Liver (tissue), 9 donors: ENCODE results near the gene TPRG1L. TPM values are rescaled to one million over a fixed set of nuclear protein-coding genes. Genes with fewer than 3 reads are reported as not detected.

Experiments
- DNase-seq: peaks from one replicate; pipeline ENCODE4 v3.0.0-alpha.2; 2017; ENCODE audit warnings: low spot score
- H3K27ac ChIP-seq, 2 donors: one replicate each; pipeline ENCODE4 v1.7.0; 2013; ENCODE audit warnings: inconsistent platforms in 2 of 2, low read length in 2 of 2, control low read depth in 1 of 2, low read depth in 1 of 2, mild to moderate bottlenecking in 1 of 2
- H3K27me3 ChIP-seq, 4 donors: one replicate each; pipeline versions ENCODE4 v1.6.1 to v1.7.0; 2013; ENCODE audit warnings: low read length in 3 of 4, inconsistent platforms in 1 of 4, mild to moderate bottlenecking in 1 of 4, moderate library complexity in 1 of 4; ENCODE audit not compliant: control insufficient read depth in 4 of 4, insufficient read depth in 4 of 4
- H3K36me3 ChIP-seq, 4 donors: one replicate each; pipeline versions ENCODE4 v1.6.1 to v1.7.0; 2013; ENCODE audit warnings: low read length in 3 of 4, mild to moderate bottlenecking in 3 of 4, low read depth in 1 of 4, moderate library complexity in 1 of 4; ENCODE audit not compliant: control insufficient read depth in 4 of 4, insufficient read depth in 3 of 4
- H3K4me1 ChIP-seq, 4 donors: one replicate each; pipeline versions ENCODE4 v1.6.1 to v1.7.0; 2013; ENCODE audit warnings: low read length in 3 of 4, mild to moderate bottlenecking in 3 of 4, moderate library complexity in 1 of 4; ENCODE audit not compliant: control insufficient read depth in 4 of 4, insufficient read depth in 4 of 4
- H3K4me3 ChIP-seq, 3 donors: one replicate each; pipeline versions ENCODE4 v1.6.1 to v1.7.0; 2013; ENCODE audit warnings: low read length in 3 of 3, control low read depth in 1 of 3, low read depth in 1 of 3, mild to moderate bottlenecking in 1 of 3
- H3K9ac ChIP-seq, 2 donors: one replicate each; pipeline ENCODE4 v1.7.0; 2013; ENCODE audit warnings: low read length in 2 of 2, mild to moderate bottlenecking in 2 of 2, moderate library complexity in 2 of 2, control low read depth in 1 of 2, low read depth in 1 of 2
- H3K9me3 ChIP-seq, 4 donors: one replicate each; pipeline versions ENCODE4 v1.6.1 to v1.7.0; 2013; ENCODE audit warnings: low read length in 3 of 4; ENCODE audit not compliant: control insufficient read depth in 4 of 4
- EGR1 ChIP-seq, 2 donors: IDR thresholded peaks; 2 replicates each; pipeline ENCODE4 v1.6.1; 2016 to 2018; ENCODE audit warnings: antibody characterized with exemption in 2 of 2, low read depth in 2 of 2
- FOXA1 ChIP-seq: IDR thresholded peaks from 2 replicates; pipeline ENCODE4 v1.6.1; 2016; ENCODE audit warnings: antibody characterized with exemption
- FOXA2 ChIP-seq: IDR thresholded peaks from 2 replicates; pipeline ENCODE4 v1.6.1; 2016; ENCODE audit warnings: antibody characterized with exemption
- GABPA ChIP-seq, 2 donors: IDR thresholded peaks in 1 of 2; conservative IDR thresholded peaks in 1 of 2; 2 replicates each; pipeline ENCODE4 v1.6.1; 2016; ENCODE audit warnings: antibody characterized with exemption in 2 of 2, mild to moderate bottlenecking in 1 of 2, moderate library complexity in 1 of 2
- HNF4A ChIP-seq, 2 donors: conservative IDR thresholded peaks; 2 replicates each; pipeline ENCODE4 v1.6.1; 2016; ENCODE audit warnings: antibody characterized with exemption in 2 of 2, mild to moderate bottlenecking in 2 of 2
- HNF4G ChIP-seq: IDR thresholded peaks from 2 replicates; pipeline ENCODE4 v1.6.1; 2016; ENCODE audit warnings: antibody characterized with exemption
- JUND ChIP-seq, 2 donors: IDR thresholded peaks; 2 replicates each; pipeline ENCODE4 v1.6.1; 2016; ENCODE audit warnings: antibody characterized with exemption in 2 of 2
- NR2F2 ChIP-seq: IDR thresholded peaks from 2 replicates; pipeline ENCODE4 v1.6.1; 2016; ENCODE audit warnings: antibody characterized with exemption
- RAD21 ChIP-seq, 2 donors: IDR thresholded peaks; 2 replicates each; pipeline ENCODE4 v1.6.1; 2016; ENCODE audit warnings: antibody characterized with exemption in 2 of 2, mild to moderate bottlenecking in 2 of 2
- RXRA ChIP-seq, 2 donors: IDR thresholded peaks; 2 replicates each; pipeline ENCODE4 v1.6.1; 2017 to 2018; ENCODE audit warnings: antibody characterized with exemption in 2 of 2, mild to moderate bottlenecking in 1 of 2
- SP1 ChIP-seq: IDR thresholded peaks from 2 replicates; pipeline ENCODE4 v1.6.1; 2018; ENCODE audit warnings: antibody characterized with exemption, mild to moderate bottlenecking
- TAF1 ChIP-seq: conservative IDR thresholded peaks from 2 replicates; pipeline ENCODE4 v1.6.1; 2016; ENCODE audit warnings: antibody characterized with exemption, mild to moderate bottlenecking
- YY1 ChIP-seq: IDR thresholded peaks from 2 replicates; pipeline ENCODE4 v1.6.1; 2016; ENCODE audit warnings: antibody characterized with exemption, mild to moderate bottlenecking
- WGBS: extraction: QIAGEN DNeasy Blood & Tissue Kit; methylation state at CpG from one replicate; pipeline ENCODE4 v1.1.7; 2013; 5-methylcytosine and 5-hydroxymethylcytosine counted together
- polyA plus RNA-seq, 2 donors: library from polyadenylated mRNA; stranded (reverse) in 1 of 2; unstranded in 1 of 2; fragments of 200-250 nt in 1 of 2; fragments of >200 nt in 1 of 2; fragmentation: Nextera tagmentation in 1 of 2; extraction: Ambion mirVana in 1 of 2; gene quantifications; one replicate each; pipeline versions ENCODE4 v1.2.1 to v1.2.3, GENCODE V29; 2013 to 2015
- total RNA-seq, 2 donors: library from RNA; depleted of rRNA; stranded (reverse); fragments of >200 nt; gene quantifications; one replicate each; pipeline ENCODE4 v1.2.3, GENCODE V29; 2014
- TF ChIP-seq, protein P1 (sequence below): IDR thresholded peaks from 2 replicates; pipeline ENCODE4 v1.6.1; 2016; ENCODE audit warnings: antibody characterized with exemption
- TF ChIP-seq, protein P2 (sequence below): IDR thresholded peaks from 2 replicates; pipeline ENCODE4 v1.6.1; 2016; ENCODE audit warnings: antibody characterized with exemption, mild to moderate bottlenecking
- TF ChIP-seq, protein P3 (sequence below): IDR thresholded peaks from 2 replicates; pipeline ENCODE4 v1.6.1; 2016; ENCODE audit warnings: antibody characterized with exemption
- TF ChIP-seq, protein P4 (sequence below): fragments of 150-350 bp; IDR thresholded peaks from 2 replicates; pipeline ENCODE4 v1.5.1; 2017; ENCODE audit warnings: improper control_type of control experiment, low read depth, low read length; ENCODE audit not compliant: missing input control
- TF ChIP-seq, protein P5 (sequence below): IDR thresholded peaks from 2 replicates; pipeline ENCODE4 v1.6.1; 2016; ENCODE audit warnings: antibody characterized with exemption
- donor health status: healthy.
- donor health status: healthy.
- donor health status: healthy.
- donor health status: healthy.
- donor health status: healthy.

The TPRG1L gene
- total and polyA plus RNA-seq, 4 donors: 29.3 to 51.0 (median 43.9) TPM

DNA sequence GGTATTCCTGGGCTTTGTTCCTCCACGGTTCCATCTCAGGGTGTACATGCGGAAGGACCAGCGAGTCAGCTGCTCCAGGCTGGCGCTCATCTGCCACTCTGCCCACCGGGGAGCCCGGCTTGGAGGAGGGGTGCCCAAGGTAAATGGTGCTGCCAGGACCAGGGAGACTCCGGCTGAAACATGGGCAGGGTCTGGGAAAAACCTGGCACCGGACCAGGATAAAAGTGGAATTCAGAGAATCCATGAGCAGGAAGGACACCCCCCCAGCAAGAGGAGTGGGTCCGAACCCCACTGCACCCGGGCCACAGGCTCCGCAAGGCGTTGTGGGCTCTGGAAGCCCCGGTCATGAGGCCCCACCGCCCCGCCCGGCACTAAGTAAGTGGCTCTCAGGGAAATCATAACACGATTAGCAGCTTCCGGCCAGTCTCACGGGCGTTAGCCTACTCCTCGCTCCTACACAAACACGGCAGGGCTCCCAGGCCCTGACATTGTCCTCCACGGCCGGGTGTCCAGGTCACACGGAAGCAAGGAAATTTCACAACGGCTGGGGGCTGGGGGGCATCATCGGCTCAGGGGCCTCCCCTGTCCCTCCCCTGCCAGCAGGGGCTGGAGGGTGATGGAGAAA lies 34.6 kb upstream of the TPRG1L start (continued):
- no peak for TF ChIP-seq NR2F2
- TF ChIP-seq, protein P1, sequence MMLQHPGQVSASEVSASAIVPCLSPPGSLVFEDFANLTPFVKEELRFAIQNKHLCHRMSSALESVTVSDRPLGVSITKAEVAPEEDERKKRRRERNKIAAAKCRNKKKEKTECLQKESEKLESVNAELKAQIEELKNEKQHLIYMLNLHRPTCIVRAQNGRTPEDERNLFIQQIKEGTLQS: no peak

DNA sequence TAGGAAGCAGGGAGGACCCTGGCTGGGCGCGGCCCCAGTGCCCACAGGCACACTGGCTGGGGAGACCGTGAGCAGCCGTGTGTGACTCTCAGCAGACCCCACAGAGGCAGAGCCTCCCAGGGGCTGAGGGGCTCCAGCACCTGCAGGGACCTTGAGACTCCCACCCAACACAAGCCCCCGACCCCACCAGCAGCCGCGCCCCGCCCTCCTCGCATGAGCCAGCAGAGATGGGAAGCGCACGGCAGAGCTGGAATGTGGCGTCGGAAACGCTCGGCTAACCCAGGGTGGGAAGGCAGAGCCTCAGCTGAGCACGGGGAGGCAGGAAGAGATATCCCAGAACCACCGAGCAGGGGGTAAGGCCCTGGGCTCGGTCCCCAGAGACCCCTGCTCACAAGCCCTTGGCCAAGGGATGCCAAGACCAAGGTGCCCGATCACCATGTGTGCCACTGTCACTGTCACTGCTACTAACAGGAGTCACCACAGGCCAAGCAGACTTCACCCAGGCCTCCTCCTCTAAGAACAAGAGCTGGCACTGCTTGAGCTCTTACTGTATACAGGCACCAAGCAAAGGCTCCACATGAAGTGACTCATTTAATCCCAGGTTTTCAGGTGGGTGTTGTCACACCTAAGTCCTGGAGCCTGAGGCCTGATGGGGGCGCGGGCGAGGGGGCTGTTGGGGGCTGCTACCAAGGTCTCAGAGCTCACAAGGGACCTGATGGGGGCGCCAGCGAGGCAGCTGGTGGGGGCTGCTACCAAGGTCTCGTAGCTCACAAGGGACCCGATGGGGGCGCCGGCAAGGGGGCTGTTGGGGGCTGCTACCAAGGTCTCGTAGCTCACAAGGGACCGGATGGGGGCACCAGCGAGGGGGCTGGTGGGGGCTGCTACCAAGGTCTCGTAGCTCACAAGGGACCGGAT lies 33.6 kb upstream of the TPRG1L start:
- no peaks in the 10 kb centered on the region for H3K27me3 ChIP-seq
- TF ChIP-seq RAD21 (IDR thresholded peaks at IDR 0.05) (no peak), FOXA1 (no peak), FOXA2 (no peak), SP1 (no peak), HNF4G (no peak), JUND (IDR thresholded peaks at IDR 0.05) (no peak), RXRA (IDR thresholded peaks at IDR 0.05) (no peak), NR2F2 (no peak), GABPA (IDR thresholded peaks at IDR 0.05 in 1 of 2, conservative IDR thresholded peaks at IDR 0.05 in 1 of 2) (no peak), EGR1 (IDR thresholded peaks at IDR 0.05; ENCODE audit: low read depth in 2 of 2) (no peak), TAF1 (no peak), YY1 (no peak), HNF4A (conservative IDR thresholded peaks at IDR 0.05) (no peak)
- TF ChIP-seq, protein P2, sequence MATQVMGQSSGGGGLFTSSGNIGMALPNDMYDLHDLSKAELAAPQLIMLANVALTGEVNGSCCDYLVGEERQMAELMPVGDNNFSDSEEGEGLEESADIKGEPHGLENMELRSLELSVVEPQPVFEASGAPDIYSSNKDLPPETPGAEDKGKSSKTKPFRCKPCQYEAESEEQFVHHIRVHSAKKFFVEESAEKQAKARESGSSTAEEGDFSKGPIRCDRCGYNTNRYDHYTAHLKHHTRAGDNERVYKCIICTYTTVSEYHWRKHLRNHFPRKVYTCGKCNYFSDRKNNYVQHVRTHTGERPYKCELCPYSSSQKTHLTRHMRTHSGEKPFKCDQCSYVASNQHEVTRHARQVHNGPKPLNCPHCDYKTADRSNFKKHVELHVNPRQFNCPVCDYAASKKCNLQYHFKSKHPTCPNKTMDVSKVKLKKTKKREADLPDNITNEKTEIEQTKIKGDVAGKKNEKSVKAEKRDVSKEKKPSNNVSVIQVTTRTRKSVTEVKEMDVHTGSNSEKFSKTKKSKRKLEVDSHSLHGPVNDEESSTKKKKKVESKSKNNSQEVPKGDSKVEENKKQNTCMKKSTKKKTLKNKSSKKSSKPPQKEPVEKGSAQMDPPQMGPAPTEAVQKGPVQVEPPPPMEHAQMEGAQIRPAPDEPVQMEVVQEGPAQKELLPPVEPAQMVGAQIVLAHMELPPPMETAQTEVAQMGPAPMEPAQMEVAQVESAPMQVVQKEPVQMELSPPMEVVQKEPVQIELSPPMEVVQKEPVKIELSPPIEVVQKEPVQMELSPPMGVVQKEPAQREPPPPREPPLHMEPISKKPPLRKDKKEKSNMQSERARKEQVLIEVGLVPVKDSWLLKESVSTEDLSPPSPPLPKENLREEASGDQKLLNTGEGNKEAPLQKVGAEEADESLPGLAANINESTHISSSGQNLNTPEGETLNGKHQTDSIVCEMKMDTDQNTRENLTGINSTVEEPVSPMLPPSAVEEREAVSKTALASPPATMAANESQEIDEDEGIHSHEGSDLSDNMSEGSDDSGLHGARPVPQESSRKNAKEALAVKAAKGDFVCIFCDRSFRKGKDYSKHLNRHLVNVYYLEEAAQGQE: no peak
- TF ChIP-seq, protein P3, sequence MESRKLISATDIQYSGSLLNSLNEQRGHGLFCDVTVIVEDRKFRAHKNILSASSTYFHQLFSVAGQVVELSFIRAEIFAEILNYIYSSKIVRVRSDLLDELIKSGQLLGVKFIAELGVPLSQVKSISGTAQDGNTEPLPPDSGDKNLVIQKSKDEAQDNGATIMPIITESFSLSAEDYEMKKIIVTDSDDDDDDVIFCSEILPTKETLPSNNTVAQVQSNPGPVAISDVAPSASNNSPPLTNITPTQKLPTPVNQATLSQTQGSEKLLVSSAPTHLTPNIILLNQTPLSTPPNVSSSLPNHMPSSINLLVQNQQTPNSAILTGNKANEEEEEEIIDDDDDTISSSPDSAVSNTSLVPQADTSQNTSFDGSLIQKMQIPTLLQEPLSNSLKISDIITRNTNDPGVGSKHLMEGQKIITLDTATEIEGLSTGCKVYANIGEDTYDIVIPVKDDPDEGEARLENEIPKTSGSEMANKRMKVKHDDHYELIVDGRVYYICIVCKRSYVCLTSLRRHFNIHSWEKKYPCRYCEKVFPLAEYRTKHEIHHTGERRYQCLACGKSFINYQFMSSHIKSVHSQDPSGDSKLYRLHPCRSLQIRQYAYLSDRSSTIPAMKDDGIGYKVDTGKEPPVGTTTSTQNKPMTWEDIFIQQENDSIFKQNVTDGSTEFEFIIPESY: no peak
- TF ChIP-seq, protein P4, sequence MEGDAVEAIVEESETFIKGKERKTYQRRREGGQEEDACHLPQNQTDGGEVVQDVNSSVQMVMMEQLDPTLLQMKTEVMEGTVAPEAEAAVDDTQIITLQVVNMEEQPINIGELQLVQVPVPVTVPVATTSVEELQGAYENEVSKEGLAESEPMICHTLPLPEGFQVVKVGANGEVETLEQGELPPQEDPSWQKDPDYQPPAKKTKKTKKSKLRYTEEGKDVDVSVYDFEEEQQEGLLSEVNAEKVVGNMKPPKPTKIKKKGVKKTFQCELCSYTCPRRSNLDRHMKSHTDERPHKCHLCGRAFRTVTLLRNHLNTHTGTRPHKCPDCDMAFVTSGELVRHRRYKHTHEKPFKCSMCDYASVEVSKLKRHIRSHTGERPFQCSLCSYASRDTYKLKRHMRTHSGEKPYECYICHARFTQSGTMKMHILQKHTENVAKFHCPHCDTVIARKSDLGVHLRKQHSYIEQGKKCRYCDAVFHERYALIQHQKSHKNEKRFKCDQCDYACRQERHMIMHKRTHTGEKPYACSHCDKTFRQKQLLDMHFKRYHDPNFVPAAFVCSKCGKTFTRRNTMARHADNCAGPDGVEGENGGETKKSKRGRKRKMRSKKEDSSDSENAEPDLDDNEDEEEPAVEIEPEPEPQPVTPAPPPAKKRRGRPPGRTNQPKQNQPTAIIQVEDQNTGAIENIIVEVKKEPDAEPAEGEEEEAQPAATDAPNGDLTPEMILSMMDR: no peak
- TF ChIP-seq, protein P1: no peak
- TF ChIP-seq, protein P5, sequence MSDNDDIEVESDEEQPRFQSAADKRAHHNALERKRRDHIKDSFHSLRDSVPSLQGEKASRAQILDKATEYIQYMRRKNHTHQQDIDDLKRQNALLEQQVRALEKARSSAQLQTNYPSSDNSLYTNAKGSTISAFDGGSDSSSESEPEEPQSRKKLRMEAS: no peak
- no peak overlapping the region for H3K9ac ChIP-seq
- H3K9me3 ChIP-seq: no peaks in the 10 kb centered on the region
- no peak for DNase-seq
- H3K36me3 ChIP-seq: no peaks in the 10 kb centered on the region
- no peak overlapping the region for H3K27ac ChIP-seq
- H3K4me1 ChIP-seq: no peaks in the 10 kb centered on the region
- no peak overlapping the region for H3K4me3 ChIP-seq
- WGBS: 89% methylated on average over 33 of the region's 33 CpGs
